SK-N-SH (cell line): ENCODE measurements around the gene SIGLEC15. TPM values are rescaled to one million over a fixed set of nuclear protein-coding genes. Genes with fewer than 3 reads are reported as not detected.

Experiments used
- CTCF ChIA-PET: fragments of 300-600, 350-600 bp; formaldehyde crosslinking; extraction: SDS; loops from one replicate; lab custom pipeline; 2021; lab: Yijun Ruan, JAX
- POLR2A ChIA-PET: fragments of 350-600 bp; sonication (Branson Sonifier 250); formaldehyde crosslinking; extraction: SDS; loops from one replicate; lab custom pipeline; 2020; ENCODE audit warnings: antibody characterized with exemption, inconsistent platforms; lab: Yijun Ruan, JAX
- DNase-seq: peaks from one replicate; pipeline ENCODE4 v3.0.0; 2012
- H2AFZ ChIP-seq: fragments of 200-600 bp; sonication (generic); 2 replicates; pipeline ENCODE4 v1.8.1; 2016; ENCODE audit warnings: antibody characterized with exemption, mild to moderate bottlenecking, low read depth
- H3F3A ChIP-seq: fragments of 200-600 bp; sonication (generic); replicated peaks from 2 replicates; pipeline ENCODE3; 2016; ENCODE audit warnings: antibody characterized with exemption, mild to moderate bottlenecking; ENCODE audit not compliant: insufficient read depth
- H3K27ac ChIP-seq, 2 experiments: fragments of 200-500 bp in 1 of 2; fragments of 200-600 bp in 1 of 2; sonication (Bioruptor generic) in 1 of 2; sonication (generic), shearing (Covaris generic) in 1 of 2; 2 replicates each; pipeline versions ENCODE4 v1.5.1 to v1.6.1; 2014 to 2016; ENCODE audit warnings: low read depth in 2 of 2, inconsistent platforms in 1 of 2, low read length in 1 of 2, mild to moderate bottlenecking in 1 of 2, mixed read lengths in 1 of 2
- H3K27me3 ChIP-seq: fragments of 200-600 bp; sonication (generic), shearing (Covaris generic); 2 replicates; pipeline ENCODE4 v1.6.1; 2016; ENCODE audit warnings: mixed run types; ENCODE audit not compliant: insufficient read depth
- H3K36me3 ChIP-seq, 2 experiments: fragments of 200-500 bp in 1 of 2; fragments of 200-600 bp in 1 of 2; sonication (Bioruptor generic) in 1 of 2; sonication (generic) in 1 of 2; replicated peaks in 1 of 2; 2 replicates each; pipeline versions ENCODE3 to v1.5.1; 2014 to 2016; ENCODE audit warnings: low read length in 1 of 2, mild to moderate bottlenecking in 1 of 2; ENCODE audit not compliant: insufficient read depth in 2 of 2, control insufficient read depth in 1 of 2
- H3K4me1 ChIP-seq, 2 experiments: fragments of 200-500 bp in 1 of 2; fragments of 200-600 bp in 1 of 2; sonication (Bioruptor generic) in 1 of 2; sonication (generic), shearing (Covaris generic) in 1 of 2; 2 replicates each; pipeline versions ENCODE4 v1.5.1 to v1.6.1; 2014 to 2016; ENCODE audit warnings: low read depth in 1 of 2, low read length in 1 of 2, mixed run types in 1 of 2; ENCODE audit not compliant: insufficient read depth in 2 of 2, control insufficient read depth in 1 of 2
- H3K4me2 ChIP-seq: fragments of 200-600 bp; sonication (generic), shearing (Covaris generic); 2 replicates; pipeline ENCODE4 v1.6.1; 2017; ENCODE audit warnings: mixed run types
- H3K4me3 ChIP-seq, 2 experiments: fragments of 200-500 bp in 1 of 2; fragments of 200-600 bp in 1 of 2; sonication (Bioruptor generic) in 1 of 2; sonication (generic), shearing (Covaris generic) in 1 of 2; 2 replicates each; pipeline versions ENCODE4 v1.5.1 to v1.8.1; 2014 to 2016; ENCODE audit warnings: low read depth in 2 of 2, inconsistent platforms in 1 of 2, low read length in 1 of 2, mild to moderate bottlenecking in 1 of 2, mixed read lengths in 1 of 2, moderate library complexity in 1 of 2
- H3K79me2 ChIP-seq: fragments of 200-600 bp; sonication (generic); 2 replicates; pipeline ENCODE4 v1.8.1; 2017; ENCODE audit warnings: mild to moderate bottlenecking; ENCODE audit not compliant: insufficient read depth
- H3K9ac ChIP-seq: fragments of 200-600 bp; sonication (generic); 2 replicates; pipeline ENCODE4 v1.6.1; 2017; ENCODE audit warnings: mixed run types
- H3K9me2 ChIP-seq: fragments of 200-600 bp; sonication (generic); 2 replicates; pipeline ENCODE4 v1.6.1; 2017; ENCODE audit warnings: mixed run types
- H3K9me3 ChIP-seq: fragments of 200-600 bp; sonication (generic); 2 replicates; pipeline ENCODE4 v1.6.1; 2017; ENCODE audit warnings: mixed run types, mild to moderate bottlenecking, moderate library complexity
- H4K20me1 ChIP-seq: fragments of 200-600 bp; sonication (generic); 2 replicates; pipeline ENCODE4 v1.6.1; 2017; ENCODE audit warnings: mild to moderate bottlenecking, mixed run types; ENCODE audit not compliant: insufficient read depth
- CHD2 ChIP-seq: fragments of 150-350 bp; IDR thresholded peaks from 2 replicates; pipeline ENCODE4 v1.6.1; 2018; ENCODE audit warnings: low read length; ENCODE audit not compliant: partially characterized antibody
- CTCF ChIP-seq: fragments of 200-600 bp; sonication (generic); IDR thresholded peaks from 2 replicates; pipeline ENCODE4 v1.6.1; 2017; ENCODE audit warnings: antibody characterized with exemption, mild to moderate bottlenecking, moderate library complexity
- FOXJ3 ChIP-seq: sonication (generic); formaldehyde crosslinking; IDR thresholded peaks from 2 replicates; pipeline ENCODE4 v1.5.1; 2020; ENCODE audit warnings: mild to moderate bottlenecking, missing genetic modification reagents
- GABPA ChIP-seq: IDR thresholded peaks from 2 replicates; pipeline ENCODE4 v1.4.0; 2012; ENCODE audit warnings: low read depth, mild to moderate bottlenecking
- GATA2 ChIP-seq: sonication (generic); formaldehyde crosslinking; IDR thresholded peaks from 2 replicates; pipeline ENCODE4 v1.5.0; 2020; ENCODE audit warnings: mild to moderate bottlenecking, missing genetic modification reagents
- JUND ChIP-seq: IDR thresholded peaks from 2 replicates; pipeline ENCODE4 v1.4.0; 2012
- NRF1 ChIP-seq: IDR thresholded peaks from 2 replicates; pipeline ENCODE4 v1.6.1; 2012; ENCODE audit warnings: low read depth, mild to moderate bottlenecking, low read length
- PBX3 ChIP-seq: IDR thresholded peaks from 2 replicates; pipeline ENCODE4; 2012
- SIN3A ChIP-seq: IDR thresholded peaks from 2 replicates; pipeline ENCODE4 v1.6.1; 2012; ENCODE audit warnings: low read depth, mild to moderate bottlenecking, low read length, moderate library complexity, borderline replicate concordance
- YY1 ChIP-seq: IDR thresholded peaks from 2 replicates; pipeline ENCODE4 v1.4.0; 2012; ENCODE audit warnings: low read depth, mild to moderate bottlenecking
- ZBTB33 ChIP-seq: IDR thresholded peaks from 2 replicates; pipeline ENCODE4 v1.4.0; 2012; ENCODE audit warnings: low read depth, borderline replicate concordance
- WGBS: methylation state at CpG from one replicate; pipeline ENCODE4 v1.1.6; 2017; ENCODE audit warnings: low lambda C conversion rate; 5-methylcytosine and 5-hydroxymethylcytosine counted together
- polyA plus RNA-seq, 3 experiments: library from polyadenylated mRNA; depleted of rRNA; stranded (reverse); fragments of >200 nt; gene quantifications; 2 replicates each; pipeline ENCODE4 v1.2.3, GENCODE V29; 2012
- TF ChIP-seq, protein P1 (sequence below): IDR thresholded peaks from 2 replicates; pipeline ENCODE4 v1.4.0; 2012; ENCODE audit warnings: low read depth, borderline replicate concordance
- TF ChIP-seq, protein P2 (sequence below): fragments of 150-350 bp; IDR thresholded peaks from 2 replicates; pipeline ENCODE4 v1.6.1; 2017; ENCODE audit warnings: antibody characterized with exemption, low read length, low read depth, borderline replicate concordance

The SIGLEC15 gene
- polyA plus RNA-seq, 1 of the 3 experiments (the other 2 are of a cell fraction): 0.10 TPM

DNA sequence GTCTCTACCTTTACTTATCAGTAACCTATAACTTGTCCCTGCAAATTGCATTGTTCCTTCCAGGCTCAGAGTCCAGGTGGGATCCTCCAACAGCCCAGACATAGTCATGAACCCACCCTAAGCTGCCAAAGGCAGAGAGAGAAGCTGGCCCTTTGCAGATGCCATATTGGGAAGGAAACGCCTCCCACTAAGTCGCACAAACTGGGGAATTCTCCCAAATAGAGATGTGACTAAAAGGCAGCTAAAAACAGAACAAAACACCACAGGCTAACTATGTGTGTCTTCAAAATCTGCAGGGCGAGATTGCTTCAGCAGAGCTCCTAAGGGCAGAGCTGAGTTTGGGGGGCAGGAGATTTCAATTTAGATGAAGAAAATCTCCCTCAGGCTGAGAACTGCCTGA is 38.5 kb upstream of the SIGLEC15 start:
- Histone ChIP-seq H3K79me2 (no peaks in the 10 kb centered on the region), H3K4me3 (no peak overlapping the region), H3K27me3 (no peaks in the 10 kb centered on the region), H3K36me3 (no peaks in the 10 kb centered on the region), H3K9ac (no peak overlapping the region), H4K20me1 (no peaks in the 10 kb centered on the region), H3K9me3 (no peaks in the 10 kb centered on the region), H2AFZ (no peak overlapping the region), H3K9me2 (no peaks in the 10 kb centered on the region), H3K4me1 (peaks cover 0 to 31% of the 10 kb centered on the region in 2 experiments; a peak in 2 of 4 replicates), H3K4me2 (no peak overlapping the region), H3F3A (peaks cover 17% of the 10 kb centered on the region), H3K27ac (no peak overlapping the region)
- no peak for TF ChIP-seq GABPA
- TF ChIP-seq GATA2: no peak
- TF ChIP-seq, protein P1, sequence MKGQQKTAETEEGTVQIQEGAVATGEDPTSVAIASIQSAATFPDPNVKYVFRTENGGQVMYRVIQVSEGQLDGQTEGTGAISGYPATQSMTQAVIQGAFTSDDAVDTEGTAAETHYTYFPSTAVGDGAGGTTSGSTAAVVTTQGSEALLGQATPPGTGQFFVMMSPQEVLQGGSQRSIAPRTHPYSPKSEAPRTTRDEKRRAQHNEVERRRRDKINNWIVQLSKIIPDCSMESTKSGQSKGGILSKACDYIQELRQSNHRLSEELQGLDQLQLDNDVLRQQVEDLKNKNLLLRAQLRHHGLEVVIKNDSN: no peak
- no peak for TF ChIP-seq CTCF
- no peak for TF ChIP-seq FOXJ3 (CRISPR knock-in tag)
- TF ChIP-seq NRF1: no peak
- TF ChIP-seq, protein P2, sequence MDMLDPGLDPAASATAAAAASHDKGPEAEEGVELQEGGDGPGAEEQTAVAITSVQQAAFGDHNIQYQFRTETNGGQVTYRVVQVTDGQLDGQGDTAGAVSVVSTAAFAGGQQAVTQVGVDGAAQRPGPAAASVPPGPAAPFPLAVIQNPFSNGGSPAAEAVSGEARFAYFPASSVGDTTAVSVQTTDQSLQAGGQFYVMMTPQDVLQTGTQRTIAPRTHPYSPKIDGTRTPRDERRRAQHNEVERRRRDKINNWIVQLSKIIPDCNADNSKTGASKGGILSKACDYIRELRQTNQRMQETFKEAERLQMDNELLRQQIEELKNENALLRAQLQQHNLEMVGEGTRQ: no peak
- TF ChIP-seq YY1: no peak
- ChIA-PET CTCF (interaction anchor here (1.3 to 1.6 kb wide), 2 partner anchors 12 to 93 kb away, joined by 3 to 7 read pairs; no protein-coding TSS in a partner anchor), POLR2A (no interaction called here)
- no peak for DNase-seq
- 94% methylated on average over 3 of the region's 3 CpGs for WGBS

DNA sequence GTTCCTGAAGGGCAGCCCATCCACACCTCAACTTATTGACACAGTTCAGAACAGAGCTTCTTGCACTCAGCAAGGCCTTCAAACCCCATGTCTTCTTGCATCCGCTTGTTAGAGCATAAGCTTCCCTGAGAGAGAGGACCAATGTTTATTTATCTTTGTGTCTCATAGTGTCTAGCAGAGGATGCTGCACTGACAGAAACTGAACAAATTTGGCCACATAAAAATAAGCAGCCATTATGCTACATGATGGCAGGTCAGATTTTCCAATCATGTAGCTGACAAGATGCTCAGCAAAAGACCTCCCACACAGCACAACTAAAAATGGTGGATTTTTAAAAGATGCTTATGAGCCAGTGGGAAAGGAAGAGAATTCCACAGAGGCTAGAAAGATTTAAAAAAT is 38.1 kb upstream of the SIGLEC15 start:
- no peak overlapping the region for H3K4me2 ChIP-seq
- H4K20me1 ChIP-seq: no peaks in the 10 kb centered on the region
- DNase-seq: no peak
- H3K79me2 ChIP-seq: no peaks in the 10 kb centered on the region
- no peak overlapping the region for H3K27ac ChIP-seq
- no peaks in the 10 kb centered on the region for H3K9me3 ChIP-seq
- CTCF ChIA-PET: interaction anchor here (1.6 kb wide), 1 partner anchor 12 kb away, joined by 7 read pairs; no protein-coding TSS in a partner anchor
- no peaks in the 10 kb centered on the region for H3K27me3 ChIP-seq
- H2AFZ ChIP-seq: no peak overlapping the region
- no peak overlapping the region for H3K4me3 ChIP-seq
- POLR2A ChIA-PET: no interaction called here
- H3F3A ChIP-seq: peaks cover 18% of the 10 kb centered on the region
- TF ChIP-seq SIN3A: no peak
- TF ChIP-seq CHD2: no peak
- TF ChIP-seq ZBTB33: no peak
- TF ChIP-seq JUND: no peak
- TF ChIP-seq GATA2: no peak
- TF ChIP-seq PBX3: no peak
- TF ChIP-seq GABPA: no peak
- peaks cover 0 to 31% of the 10 kb centered on the region in 2 experiments; a peak in 2 of 4 replicates for H3K4me1 ChIP-seq
- no peak overlapping the region for H3K9ac ChIP-seq
- H3K36me3 ChIP-seq: no peaks in the 10 kb centered on the region
- H3K9me2 ChIP-seq: no peaks in the 10 kb centered on the region
- WGBS: 100% methylated on average over 1 of the region's 1 CpG
